ENCODE data around the gene UBE2L3.

DNA sequence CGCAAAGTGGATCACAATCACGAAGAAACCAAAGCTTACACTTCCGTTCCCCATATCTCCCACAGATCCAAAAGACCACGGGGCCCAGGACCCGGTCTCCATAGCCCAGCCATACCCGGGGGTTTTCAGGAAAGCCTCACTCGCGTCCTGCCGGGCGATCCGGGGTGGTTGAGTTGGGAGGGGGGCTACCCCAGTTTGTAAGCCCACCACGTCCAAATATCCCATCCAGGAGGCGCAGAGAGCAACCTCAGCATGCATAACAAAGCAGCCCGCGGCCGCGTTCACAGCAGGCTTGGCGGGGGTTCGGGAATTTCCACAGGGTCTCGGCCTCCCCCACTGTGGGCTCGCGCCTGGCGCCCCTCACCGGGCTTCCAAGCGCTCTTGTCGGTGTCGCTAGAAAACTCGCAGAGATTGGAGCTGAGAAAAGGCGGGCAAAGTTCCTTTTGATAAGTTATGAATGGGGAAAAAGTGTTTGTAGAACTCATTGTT is 84.1 kb downstream of the UBE2L3 start:
- TF ChIP-seq, protein P1, sequence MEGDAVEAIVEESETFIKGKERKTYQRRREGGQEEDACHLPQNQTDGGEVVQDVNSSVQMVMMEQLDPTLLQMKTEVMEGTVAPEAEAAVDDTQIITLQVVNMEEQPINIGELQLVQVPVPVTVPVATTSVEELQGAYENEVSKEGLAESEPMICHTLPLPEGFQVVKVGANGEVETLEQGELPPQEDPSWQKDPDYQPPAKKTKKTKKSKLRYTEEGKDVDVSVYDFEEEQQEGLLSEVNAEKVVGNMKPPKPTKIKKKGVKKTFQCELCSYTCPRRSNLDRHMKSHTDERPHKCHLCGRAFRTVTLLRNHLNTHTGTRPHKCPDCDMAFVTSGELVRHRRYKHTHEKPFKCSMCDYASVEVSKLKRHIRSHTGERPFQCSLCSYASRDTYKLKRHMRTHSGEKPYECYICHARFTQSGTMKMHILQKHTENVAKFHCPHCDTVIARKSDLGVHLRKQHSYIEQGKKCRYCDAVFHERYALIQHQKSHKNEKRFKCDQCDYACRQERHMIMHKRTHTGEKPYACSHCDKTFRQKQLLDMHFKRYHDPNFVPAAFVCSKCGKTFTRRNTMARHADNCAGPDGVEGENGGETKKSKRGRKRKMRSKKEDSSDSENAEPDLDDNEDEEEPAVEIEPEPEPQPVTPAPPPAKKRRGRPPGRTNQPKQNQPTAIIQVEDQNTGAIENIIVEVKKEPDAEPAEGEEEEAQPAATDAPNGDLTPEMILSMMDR (IDR thresholded peaks at IDR 0.05; ENCODE audit: low read length), result no peak
- no peak for TF ChIP-seq EZH2phosphoT487 (IDR thresholded peaks at IDR 0.05; ENCODE audit: low read length)

All from MM.1S (cell line).